GM18870 (cell line): Measurements from ENCODE around the gene SRP14.
"Not testable (repeated sequence)": the region's sequence is repeated elsewhere in the genome, so short reads cannot be mapped to it uniquely, and the experiment has no call there.

Source experiments
- ATAC-seq: cut with Tn5 transposase; IDR thresholded peaks from one replicate; pipeline ENCODE4 v1.9.1; 2021; ENCODE audit warnings: moderate library complexity; ENCODE audit not compliant: unreplicated experiment

Gene SRP14

DNA sequence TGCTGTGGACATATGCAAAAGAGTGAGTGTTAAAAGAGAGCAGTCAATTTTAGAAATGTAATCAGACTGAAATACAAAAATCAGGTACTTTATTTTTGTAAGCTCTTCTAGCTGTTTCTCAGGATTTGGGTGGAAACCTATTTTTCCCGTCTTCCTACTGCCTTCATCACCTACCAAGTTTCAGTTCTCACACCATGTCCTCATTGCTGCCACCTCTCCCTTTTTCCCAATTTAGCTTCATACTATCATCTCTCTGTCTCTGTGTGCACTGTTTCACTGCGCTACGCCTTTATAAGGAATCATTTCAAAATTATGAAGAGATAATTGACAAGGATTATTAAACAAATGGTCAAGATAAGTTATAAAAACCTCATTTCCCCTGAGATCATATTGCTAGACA is 7.7 kb downstream of the SRP14 start:
- no peak for ATAC-seq

DNA sequence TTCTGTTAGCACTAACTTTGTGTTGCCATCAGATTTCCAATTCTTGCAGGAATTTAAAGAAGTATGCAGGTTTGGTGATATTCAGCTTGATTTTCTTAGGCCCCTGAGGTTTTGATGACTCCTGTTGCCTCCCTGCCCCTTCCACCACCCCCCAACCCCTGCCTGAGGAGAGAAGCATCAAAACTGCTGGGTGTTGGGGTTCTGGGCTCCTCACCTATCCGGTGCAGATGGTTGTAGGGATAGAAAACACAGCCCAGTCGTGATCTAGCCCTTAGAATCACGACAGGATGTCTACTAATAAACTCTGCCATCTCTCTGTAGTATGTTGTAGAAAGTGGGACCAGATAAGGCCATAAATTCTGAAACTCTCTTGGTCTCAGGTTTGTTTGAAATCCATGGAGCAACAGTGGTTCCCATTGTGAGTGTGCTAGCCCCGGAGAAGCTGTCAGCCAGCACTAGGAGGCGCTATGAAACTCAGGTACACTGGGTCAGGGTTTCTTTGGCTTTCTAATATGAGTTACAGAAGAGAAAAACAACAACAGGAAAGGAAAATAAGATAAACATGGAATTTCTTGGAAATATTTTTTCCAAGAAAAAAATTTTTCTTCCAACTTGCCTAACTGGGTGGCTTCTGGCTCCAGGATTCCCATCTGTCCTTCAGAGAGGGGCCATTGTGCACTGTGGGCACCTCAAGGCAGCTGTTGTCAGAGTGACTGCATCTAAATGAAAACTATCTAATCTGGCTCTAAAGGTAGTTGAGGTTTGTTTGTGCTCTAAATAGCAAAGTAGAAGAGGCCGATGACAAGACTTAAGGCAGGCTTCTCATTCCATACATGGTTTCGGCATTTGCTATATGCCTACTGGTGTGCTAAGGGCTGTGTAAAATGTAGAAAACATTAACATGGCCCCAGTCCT is 8.7 kb downstream of the SRP14 start:
- ATAC-seq: no peak

DNA sequence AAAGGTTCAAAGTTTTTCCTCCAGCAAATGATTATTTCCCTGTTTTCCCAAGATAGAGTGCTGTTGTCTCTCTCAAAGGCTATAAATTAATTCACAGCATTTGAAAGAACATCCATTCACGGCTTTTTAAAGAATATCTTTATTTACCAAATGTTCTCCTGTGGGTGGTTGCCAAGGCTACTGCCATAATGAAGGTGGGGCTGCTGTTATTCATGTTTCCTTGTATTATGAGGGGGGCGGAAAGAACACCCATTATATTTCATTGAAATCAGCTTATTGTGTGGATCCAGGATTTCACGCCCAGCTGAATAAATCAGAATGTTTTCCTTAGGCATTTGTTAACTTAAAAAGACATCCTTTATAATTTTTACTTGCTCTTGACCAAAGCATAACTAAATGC is 10.1 kb downstream of the SRP14 start:
- ATAC-seq: no peak

DNA sequence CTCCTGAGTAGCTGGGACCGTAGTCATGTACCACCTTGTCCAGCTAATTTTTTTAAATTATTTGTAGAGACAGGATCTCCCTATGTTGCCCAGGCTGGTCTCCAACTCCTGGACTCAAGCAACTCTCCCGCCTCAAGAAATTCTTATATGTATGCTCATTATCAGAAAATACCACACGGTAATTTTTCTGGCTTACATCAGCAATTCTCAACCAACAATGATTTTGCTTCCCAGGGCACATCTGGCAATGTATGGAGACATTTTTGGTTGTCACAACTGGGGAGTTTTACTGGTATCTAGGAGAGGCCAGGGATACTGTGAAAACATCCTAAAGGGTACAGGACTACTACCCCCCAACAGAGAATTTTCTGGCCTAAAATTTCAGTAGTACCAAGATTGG is 10.8 kb downstream of the SRP14 start:
- no peak for ATAC-seq

DNA sequence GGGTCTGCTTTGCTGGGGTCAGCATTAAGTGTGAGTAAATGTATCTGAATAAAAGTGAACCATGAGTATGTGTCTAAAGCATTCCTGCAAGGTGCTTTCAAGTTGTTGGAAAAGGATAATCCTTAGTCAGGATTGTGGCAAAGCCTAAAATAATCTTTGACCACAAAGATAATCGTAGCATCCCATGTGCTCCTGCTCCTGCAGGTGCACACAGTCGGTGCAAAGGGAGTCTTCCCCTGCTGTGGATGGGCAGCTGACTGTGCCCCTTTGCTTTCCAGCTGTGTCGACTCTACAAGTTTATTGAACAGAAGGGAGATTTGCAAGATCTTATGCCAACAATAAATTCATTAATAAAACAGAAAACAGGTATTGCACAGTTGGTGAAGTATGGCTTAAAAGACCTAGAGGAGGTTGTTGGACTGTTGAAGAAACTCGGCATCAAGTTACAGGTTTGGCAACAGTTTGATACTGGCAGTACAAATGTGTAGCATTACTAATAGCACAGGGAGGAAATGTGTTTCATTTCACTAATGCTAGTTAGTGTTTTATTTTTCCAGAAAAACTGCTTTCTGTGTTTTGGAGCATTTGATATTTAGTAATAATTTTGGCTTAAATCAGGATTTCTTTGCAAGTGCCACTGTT is 22.6 kb downstream of the SRP14 start:
- no peak for ATAC-seq

DNA sequence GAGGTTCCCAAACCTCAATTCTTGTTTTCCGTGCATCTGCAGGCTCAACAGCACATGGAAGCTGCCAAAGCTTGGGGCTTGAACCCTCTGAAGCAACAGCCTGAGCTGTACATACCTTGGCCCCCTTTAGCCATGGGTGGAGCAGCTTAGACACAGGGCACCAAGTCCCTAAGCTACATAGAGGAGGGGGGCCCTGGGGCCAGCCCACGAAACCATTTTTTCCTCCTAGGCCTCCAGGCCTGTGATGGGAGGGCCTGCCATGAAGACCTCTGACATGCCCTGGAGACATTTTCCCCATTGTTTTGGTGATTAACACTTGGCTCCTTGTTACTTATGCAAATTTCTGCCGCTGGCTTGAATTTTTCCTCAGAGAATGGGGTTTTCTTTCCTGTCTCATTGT is 24.6 kb downstream of the SRP14 start:
- no peak for ATAC-seq

DNA sequence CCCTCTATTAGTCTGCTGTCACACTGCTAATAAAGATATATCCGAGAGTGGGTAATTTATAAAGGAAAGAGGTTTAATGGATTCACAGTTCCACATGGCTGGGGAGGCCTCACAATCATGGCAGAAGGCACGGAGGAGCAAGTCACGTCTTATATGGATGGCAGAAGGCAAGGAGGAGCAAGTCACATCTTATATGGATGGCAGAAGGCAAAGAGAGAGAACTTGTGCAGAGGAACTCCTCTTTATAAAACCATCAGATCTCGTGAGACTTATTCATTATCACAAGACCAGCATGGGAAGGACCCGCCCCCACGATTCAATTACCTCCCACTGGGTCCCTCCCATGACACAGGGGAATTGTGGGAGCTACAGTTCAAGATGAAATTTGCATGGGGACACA is 25.6 kb downstream of the SRP14 start:
- not testable (repeated sequence) for ATAC-seq

DNA sequence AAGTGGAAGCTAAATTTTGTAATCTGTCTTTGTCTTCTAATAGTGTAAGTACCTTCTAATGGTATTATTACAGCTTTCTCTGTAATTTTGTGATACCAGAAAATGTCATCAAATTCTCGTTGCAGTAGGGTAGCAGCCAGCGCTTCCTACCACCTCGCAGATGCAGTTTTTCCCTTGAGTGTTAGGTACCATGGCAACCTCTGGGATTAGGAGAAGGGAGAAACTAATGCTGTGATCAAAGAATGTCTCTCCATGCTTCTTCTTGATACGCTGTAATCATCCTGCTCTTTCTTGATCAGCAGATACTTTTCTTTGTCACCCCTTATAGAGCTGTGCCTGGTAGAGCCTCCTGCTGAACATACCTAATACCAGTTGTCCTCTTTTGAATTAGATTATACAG is 27.7 kb downstream of the SRP14 start:
- no peak for ATAC-seq

DNA sequence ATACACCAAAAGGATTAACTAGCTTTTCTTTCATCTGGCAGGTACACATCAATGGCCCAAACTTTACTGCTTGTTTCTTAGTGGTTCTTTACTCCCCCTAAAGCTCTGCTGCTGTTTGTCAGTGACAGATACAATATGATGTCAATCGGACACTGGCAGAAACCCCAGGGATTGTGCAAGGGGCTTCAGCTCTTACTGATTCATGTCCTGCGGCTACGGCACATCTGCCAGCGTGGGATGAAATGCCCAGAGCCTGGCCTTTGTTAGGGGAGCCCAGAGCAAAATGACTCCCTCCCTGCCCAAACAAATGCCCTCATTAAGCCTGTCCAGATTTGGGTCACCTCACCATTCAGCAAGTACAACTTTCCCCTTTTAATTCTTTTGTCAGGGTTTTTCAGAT is 28.3 kb downstream of the SRP14 start:
- ATAC-seq: no peak

DNA sequence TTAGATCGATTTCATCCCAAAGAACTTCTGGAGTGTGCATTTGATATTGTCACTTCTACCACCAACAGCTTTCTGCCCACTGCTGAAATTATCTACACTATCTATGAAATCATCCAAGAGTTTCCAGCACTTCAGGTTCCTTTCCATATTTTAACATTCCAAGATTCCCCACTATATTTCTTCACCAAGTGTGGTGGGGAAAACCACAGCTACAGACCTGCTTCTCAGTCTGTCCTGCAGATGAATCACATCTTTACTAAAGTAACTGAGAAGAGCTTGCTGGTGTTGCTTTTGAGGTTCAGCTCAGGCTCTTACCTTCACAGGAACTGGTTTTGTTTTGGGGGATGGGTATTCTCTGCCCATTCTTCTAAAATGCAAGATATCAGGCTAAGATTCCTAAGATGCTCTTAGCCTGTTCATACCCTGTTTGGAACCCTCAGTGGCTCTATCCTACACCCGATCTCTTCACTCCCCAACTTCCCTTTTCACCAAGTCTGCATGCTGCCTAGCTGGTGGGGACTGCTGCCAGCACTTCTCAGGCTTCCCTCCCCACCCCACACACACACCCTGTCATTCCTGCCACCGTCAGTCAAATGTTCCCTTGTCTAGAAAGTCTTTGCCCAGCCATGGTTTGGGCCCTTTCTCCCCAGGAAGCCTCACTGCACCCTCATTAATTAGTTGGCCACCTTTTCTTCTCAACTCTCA is 30.8 kb downstream of the SRP14 start:
- no peak for ATAC-seq

DNA sequence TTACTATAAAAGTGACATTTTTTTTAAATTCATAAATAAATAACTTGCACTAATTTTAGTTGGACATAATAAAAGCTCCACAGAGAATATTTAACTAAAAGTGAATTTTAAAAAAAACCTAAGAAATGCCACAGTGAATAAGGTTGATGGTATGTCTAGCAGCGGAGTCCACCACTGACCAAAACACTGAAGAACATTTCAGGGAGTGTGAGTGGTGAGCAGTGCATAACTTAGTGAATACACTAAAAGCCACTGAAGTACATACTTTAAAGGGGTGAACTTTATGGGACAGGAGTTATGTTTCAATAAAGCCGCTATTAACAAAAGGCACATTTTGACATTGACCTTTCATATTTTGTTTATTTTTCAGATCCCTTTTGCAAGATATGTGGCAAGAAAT is 32.3 kb downstream of the SRP14 start:
- ATAC-seq: no peak

DNA sequence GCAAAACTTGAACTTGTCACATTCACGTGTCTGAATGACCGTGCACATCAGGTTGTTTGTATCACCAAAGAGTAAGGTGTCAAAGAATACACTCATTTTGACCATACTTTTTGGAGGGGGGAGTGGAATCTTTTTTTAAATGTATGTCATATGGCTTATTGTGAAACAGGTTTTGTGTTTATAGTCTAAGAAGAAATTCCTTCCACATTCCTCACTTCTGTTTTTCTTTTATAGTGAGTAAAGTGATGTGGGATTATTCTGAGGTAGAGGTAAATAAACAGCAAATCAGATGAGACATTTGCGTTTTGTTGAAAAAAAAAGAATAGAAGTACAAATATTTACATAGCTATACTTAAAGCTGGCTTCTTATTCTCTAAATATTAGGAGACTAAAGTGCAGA is 33.0 kb downstream of the SRP14 start:
- no peak for ATAC-seq

DNA sequence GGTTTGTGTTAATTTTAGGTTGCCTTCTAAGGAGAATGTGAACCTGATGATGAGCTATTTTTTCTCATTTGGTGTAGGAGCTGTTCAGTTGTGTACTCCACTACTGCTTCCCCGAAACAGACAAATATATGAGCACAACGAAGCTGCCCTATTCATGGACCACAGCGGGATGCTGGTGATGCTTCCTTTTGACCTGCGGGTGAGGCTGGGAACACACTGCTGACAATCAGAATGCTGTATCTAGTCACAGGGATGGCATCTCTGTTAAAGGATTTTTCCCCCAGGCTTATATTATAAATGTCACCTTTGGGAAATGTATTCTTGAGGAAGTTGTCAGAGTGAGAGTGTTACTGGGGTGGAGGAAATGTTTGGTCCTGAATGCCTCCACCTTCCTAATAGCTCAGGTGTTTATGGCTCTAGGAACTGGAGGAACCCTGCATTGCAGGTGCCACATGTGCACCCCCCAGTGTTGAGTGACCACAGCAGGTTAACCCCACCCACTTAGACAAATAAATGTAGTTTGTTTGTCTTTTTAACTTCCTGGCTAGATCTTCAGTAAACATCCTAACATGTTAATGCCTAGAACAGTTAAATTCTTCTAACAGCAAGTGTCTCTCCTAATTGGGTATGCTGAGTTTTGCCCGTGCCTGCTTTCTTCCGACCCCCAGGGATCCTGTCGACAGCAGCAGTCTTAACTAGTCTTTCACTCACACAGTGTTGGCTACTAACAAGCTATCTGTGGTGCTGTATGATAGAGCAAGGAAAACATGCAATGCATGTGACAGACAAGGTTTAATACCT is 35.7 kb downstream of the SRP14 start:
- ATAC-seq: no peak

DNA sequence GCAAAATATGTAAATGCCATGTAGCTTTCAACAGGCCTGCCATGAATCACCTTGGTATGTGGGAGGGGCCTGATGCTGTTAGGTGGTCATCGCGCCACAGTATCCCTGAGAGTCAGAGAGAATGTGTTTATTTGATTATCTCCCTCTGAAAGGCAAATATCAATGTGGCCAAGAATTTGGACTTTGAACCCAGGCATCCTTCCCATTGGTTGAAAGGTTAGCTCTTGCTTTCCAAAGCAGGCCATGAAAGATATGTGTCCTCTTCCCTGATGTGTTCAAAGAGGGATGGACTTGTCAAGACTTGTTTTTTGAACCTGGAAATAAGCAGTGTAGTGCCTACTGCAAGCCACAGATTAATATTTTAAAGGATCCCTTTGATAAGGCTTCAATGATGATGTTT is 36.7 kb downstream of the SRP14 start:
- no peak for ATAC-seq

DNA sequence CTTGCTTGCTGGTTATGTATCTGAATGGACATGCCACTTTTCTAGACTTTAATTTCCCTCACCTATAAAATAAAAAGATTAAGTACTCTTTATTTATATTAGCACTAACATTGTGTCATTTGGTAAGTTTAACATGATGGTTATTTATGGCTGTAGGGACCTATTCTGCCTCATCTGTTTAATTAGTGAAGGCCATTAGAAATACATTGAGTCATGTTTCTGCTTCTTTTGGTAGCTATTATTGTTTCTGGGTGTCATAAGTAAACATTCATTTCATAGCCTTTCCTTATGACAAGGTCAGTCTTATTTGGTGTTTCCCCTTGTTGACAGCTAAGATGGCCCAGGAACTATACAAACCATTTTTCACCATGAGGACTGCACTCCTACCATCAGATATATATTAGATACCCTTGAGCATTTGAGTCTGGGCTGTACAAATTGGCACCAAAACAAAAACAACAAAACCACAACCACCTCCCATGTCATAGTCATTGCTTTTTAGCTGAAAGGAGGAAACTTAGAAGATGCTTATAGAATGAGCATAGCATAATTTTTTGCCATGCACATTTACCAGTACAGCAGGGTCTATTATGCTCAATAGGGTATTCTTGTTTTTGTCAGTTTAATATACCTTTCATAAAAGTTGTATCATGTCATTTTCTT is 39.3 kb downstream of the SRP14 start:
- ATAC-seq: no peak

DNA sequence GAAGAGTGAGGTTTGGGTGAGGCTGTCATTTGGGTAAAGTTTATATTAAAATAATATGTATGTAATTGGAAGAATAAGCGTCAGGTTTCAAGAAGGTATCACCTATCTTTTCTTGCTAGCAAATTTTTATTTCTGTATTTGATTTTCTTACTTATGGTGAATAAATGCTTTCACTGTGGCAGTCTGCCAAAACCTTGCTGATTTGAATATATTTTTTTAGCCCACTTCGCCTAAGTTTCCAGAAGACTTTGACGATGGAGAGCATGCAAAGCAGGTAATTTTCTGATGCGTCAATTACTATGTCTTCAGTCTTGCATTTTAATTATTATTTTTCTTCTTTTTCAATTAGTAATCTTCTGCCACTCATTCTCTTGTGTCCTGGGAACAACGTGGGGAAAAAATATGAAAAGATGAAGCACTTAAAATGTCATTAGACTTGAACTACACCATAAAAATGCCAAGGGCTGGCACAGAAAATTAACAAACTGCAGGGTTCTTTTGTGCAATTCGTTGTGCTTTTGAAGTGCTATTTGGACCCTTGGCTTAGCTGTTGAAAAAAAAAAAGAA is 40.4 kb downstream of the SRP14 start:
- no peak for ATAC-seq

DNA sequence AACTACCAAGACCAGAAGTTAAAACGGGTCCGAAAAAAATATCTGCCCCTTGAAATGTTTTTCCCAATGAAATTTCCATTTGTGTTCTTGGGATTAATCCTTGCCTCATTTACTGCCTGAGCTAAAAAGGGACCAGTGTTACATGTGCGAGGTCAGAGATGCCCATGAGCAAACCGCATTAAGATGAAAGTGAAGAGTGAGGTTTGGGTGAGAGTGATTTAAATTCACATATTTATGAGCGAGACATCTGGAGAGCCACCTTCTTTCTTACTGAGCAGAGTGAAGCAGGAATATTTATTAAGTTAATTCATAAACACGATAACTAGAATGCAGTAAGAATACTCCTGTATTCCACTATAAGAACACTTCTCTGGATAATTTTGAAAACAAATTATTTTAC is 41.3 kb downstream of the SRP14 start:
- no peak for ATAC-seq

DNA sequence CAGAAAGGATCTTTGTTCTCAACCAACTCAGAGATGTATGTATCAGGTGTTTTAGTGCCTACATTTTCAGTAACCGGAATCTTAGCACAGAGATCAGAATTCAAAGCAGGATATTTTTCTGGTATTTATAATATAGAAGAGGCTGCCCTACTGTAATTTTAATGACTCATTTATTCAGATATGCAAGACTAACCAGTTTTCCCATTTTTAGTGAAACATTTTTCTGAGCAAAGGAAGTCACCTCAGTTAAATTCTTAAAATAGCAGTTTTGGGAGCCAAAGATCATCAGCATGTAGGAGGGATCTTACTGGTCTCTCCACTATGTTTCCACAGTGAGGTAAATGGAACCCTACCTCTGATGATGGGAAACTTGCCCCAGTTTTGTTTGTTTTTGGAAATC is 42.0 kb downstream of the SRP14 start:
- ATAC-seq: no peak

DNA sequence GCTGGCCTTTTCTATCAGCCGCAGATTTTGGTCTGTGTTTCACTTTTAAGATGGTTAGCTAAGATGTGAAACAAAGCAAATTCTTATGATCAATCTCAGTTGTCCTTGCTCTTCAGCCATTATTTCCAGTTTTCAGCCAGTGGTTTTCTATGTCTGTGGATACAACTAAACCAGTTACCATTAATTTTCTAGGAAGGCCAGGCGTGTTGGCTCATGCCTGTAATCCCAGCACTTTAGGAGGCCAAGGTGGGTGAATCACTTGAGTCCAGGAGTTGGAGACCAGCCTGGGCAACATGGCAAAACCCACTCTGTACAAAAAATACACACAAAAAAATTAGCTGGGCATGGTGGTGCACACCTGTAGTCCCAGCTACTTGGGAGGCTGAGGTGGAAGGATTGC is 42.8 kb downstream of the SRP14 start:
- not testable (repeated sequence) for ATAC-seq

DNA sequence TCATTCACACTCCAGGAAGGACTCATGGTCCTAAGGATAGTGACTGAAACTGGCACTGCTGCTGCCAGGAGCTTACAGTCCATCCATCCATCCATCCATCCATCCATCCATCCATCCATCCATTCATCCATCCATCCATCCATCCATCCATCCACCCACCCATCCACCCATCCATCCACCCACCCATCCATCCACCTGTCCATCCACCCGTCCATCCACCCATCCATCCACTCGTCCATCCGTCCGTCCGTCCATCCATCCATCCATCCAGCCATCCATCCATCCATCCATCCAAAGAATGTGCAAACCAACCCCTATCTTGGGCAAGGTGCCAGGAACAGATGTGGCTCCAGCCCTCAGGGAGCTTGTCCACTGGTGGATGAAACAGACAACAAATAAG is 46.0 kb downstream of the SRP14 start:
- ATAC-seq: not testable (repeated sequence)
